T-helper 2 cell treated with Interferon-gamma antibody and Interleukin-4, amounts not matched to agents 5 μg/mL and 100 μg/mL, for 36 hours (primary cell): ENCODE data around the gene SNAP47.

ENCODE experiments used
- DNase-seq: peaks from one replicate; pipeline ENCODE4 v3.0.0; 2021; ENCODE audit warnings: low spot score
- H3K27ac Mint-ChIP-seq: one replicate; pipeline ENCODE4 v1.8.0; 2021; ENCODE audit warnings: mild to moderate bottlenecking, mixed read lengths
- H3K27me3 Mint-ChIP-seq: one replicate; pipeline ENCODE4 v1.8.0; 2021; ENCODE audit warnings: low read depth, mixed read lengths
- H3K36me3 Mint-ChIP-seq: one replicate; pipeline ENCODE4 v1.8.0; 2021; ENCODE audit warnings: low read depth, mixed read lengths
- H3K4me1 Mint-ChIP-seq: one replicate; pipeline ENCODE4 v1.8.0; 2021; ENCODE audit warnings: low read depth, mixed read lengths
- H3K4me3 Mint-ChIP-seq: one replicate; pipeline ENCODE4 v1.8.0; 2022; ENCODE audit warnings: mild to moderate bottlenecking, moderate library complexity, mixed read lengths
- H3K9me3 Mint-ChIP-seq: one replicate; pipeline ENCODE4 v1.8.0; 2021; ENCODE audit warnings: mixed read lengths

The SNAP47 gene

DNA sequence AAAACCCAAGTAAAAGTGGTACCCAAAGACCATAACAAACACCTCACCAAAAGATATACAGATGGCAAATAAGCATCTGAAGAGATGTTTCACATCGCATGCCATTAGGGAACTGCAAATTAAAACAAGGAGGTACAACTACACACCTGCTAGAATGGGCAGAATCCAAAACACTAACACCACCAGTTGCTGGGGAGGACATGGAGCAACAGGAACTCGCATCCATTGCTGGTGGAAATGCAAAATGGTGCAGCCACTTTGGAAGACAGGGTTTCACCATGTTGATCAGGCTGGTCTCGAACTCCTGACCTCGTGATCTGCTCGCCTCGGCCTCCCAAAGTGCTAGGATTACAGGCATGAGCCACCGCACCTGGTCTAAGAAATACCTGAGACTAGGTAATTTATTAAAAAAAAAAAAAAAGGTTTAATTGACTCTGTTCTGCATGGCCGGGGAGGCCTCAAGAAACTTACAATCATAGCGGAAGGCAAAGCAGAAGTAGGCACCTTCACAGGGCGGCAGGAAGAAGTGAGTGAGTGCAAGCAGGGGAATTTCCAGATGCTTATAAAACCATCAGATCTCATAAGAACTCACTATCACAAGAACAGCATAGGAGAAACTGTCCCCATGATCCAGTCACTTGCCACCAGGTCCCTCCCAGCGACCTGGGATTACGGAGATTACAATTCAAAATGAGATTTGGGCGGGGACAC, 50.0 kb downstream of the SNAP47 start:
- H3K9me3 Mint-ChIP-seq = no peaks in the 10 kb centered on the region
- H3K36me3 Mint-ChIP-seq = peaks cover 8% of the 10 kb centered on the region
- peak; percentile 3 for DNase-seq
- no peak overlapping the region for H3K27ac Mint-ChIP-seq
- no peaks in the 10 kb centered on the region for H3K27me3 Mint-ChIP-seq
- H3K4me1 Mint-ChIP-seq = peaks cover 13% of the 10 kb centered on the region
- no peak overlapping the region for H3K4me3 Mint-ChIP-seq

DNA sequence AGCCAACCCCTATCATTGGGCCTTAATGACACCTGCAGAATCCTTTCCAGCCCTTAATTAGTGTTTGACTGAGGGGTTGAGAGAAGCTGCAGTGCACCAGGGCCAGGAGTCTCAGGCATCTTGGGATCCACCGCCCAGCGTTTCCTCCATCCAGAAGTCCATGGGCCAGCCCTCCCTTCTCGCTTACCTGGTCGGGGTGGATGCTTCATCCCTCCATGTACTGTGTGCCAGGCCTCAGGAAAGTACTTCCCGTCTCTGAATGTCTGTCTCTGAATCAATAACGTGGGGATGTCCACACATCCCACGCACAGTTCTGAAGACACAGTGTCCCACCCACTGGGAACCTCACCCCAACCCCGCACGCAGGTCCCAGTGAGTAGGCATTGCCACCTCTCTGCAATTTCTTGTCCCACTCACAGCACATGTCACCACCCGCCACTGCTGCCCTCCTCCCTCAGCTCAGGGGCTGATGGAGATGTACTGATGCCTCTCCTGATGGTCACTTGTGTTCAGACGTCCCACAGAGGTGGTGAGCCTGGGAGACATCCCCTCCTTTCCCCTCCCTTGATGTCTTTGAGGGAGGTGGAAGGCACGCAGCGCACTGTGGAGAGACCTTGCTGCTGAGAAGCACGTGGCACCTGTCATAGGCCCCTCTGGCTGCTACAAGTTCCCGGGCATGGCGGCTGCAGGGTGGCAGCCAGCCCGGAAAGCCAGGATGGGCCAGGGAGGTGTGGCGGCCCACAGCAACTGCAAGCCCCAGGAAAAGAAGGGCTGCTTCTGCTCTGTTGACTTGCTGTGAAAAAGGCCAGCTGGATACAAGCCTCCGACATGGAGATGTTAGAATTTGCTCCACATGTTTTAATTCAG, 50.8 kb downstream of the SNAP47 start:
- H3K36me3 Mint-ChIP-seq = peaks cover 7% of the 10 kb centered on the region
- H3K4me3 Mint-ChIP-seq = peak overlapping the region; percentile 51
- peaks cover 13% of the 10 kb centered on the region for H3K4me1 Mint-ChIP-seq
- no peak overlapping the region for H3K27ac Mint-ChIP-seq
- no peaks in the 10 kb centered on the region for H3K9me3 Mint-ChIP-seq
- peak; percentile 3 for DNase-seq
- no peaks in the 10 kb centered on the region for H3K27me3 Mint-ChIP-seq

GRCh38 chr1:227786673-227787512, 51.7 kb downstream of the SNAP47 start:
- Mint-ChIP-seq H3K27ac (no peak overlapping the region), H3K27me3 (no peaks in the 10 kb centered on the region), H3K4me3 (peak overlapping the region; percentile 78), H3K36me3 (peaks cover 7% of the 10 kb centered on the region), H3K4me1 (peaks cover 13% of the 10 kb centered on the region), H3K9me3 (no peaks in the 10 kb centered on the region)
- DNase-seq = no peak

- Mint-ChIP-seq H3K36me3 (peaks cover 2% of the 10 kb centered on the region), H3K4me1 (peaks cover 12% of the 10 kb centered on the region), H3K27me3 (no peaks in the 10 kb centered on the region), H3K27ac (peak overlapping the region; percentile 13), H3K4me3 (peak overlapping the region; percentile 78), H3K9me3 (no peaks in the 10 kb centered on the region)
- peak; percentile 84 for DNase-seq
These were observed 52.5 kb downstream of the SNAP47 start for GRCh38 chr1:227787513-227788270.

DNA sequence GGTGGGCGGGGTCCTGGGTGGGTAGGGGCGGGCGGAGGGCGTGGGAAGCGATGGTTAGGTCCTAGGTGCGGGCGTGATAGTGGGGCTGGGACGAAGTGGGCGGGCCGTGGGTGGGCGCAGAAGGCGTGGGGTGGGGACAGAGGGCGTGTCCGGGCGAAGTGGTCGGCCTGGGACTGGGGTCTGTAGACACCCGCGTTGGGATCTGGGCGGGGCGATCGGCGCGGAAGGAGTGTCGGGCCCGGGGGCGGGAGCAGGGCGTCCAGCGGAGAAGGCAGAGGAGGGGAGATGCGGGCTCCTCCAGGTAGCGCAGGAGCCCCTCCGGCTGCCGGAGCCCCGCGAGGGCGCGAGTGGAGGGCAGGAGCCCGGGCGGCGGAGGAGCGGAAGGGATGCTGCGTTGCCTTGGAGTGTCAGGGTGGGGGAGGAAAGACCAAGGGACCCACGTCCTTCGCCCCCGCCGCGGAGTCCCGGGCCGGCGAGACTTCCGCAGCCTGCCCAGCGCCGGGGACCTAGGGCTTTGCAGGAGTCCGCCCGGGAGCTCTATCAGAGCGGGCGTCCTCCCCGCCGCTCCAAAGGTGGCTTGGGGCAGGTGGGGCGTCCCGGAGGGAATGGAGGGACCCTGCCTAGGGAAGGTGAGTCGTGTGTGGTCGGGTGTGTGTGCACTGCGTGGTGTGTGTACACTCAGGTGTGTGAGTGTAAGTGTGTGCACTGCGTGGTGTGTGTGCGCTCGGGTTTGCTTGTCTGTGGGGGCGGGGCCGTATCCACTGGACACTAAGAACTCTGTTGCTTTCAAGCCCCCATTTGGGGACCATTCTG, 53.2 kb downstream of the SNAP47 start:
- H3K27me3 Mint-ChIP-seq = no peaks in the 10 kb centered on the region
- H3K36me3 Mint-ChIP-seq = peaks cover 2% of the 10 kb centered on the region
- H3K4me1 Mint-ChIP-seq = peaks cover 12% of the 10 kb centered on the region
- H3K9me3 Mint-ChIP-seq = no peaks in the 10 kb centered on the region
- H3K27ac Mint-ChIP-seq = no peak overlapping the region
- peak overlapping the region; percentile 80 for H3K4me3 Mint-ChIP-seq
- peak; percentile 67 for DNase-seq

DNA sequence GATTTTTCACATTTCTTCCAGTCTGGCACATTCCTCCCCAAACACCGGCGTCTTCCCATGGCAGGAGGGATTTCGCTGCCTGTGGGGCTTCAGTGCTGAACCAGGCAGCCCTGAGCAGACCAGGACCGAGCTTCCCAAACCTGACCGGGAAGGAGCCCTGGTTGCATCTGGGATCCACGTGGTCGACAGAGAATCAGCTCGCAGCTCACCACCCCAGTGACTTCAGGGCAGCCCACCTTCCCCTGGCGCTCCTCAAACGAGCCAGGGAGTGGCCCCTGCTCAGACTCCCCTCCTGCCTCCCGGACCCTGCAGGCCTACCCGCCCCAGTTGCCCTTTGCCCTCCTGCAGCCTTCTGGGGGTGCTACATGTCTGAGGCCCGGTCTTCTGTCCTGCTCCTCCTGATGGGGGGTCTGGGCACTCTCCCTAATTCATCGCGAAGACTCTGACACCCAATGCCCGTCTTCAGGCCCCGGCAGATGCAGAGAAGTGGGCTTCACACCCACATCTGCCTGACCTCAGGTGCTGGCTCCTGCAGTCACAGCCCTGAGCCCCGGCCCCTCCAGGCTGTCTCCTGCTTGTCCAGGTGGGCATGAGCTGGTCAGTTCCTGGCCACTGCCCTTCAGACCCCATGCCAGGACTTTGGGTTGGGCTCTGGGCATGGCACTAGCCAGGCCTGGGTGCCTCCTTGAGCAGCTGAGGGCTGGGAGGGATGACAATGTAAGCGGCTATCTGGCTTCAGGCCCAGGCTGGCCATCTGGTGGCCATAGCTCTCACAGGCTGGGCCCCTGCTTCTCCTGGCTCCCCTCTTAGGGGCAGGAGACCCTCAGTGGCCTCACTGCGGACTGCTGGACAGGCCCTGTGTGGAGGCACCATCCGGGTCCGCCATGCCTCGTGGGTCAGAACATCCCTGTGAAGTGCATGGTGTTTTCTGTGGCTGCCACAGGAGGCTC, 54.1 kb downstream of the SNAP47 start:
- Mint-ChIP-seq H3K36me3 (no peaks in the 10 kb centered on the region), H3K4me1 (peaks cover 12% of the 10 kb centered on the region), H3K4me3 (peak overlapping the region; percentile 80), H3K27ac (no peak overlapping the region), H3K27me3 (no peaks in the 10 kb centered on the region), H3K9me3 (no peaks in the 10 kb centered on the region)
- DNase-seq = no peak

GRCh38 chr1:227790034-227790400, 54.8 kb downstream of the SNAP47 start:
- H3K4me1 Mint-ChIP-seq = peaks cover 12% of the 10 kb centered on the region
- H3K27me3 Mint-ChIP-seq = no peaks in the 10 kb centered on the region
- no peak overlapping the region for H3K4me3 Mint-ChIP-seq
- no peaks in the 10 kb centered on the region for H3K36me3 Mint-ChIP-seq
- no peak for DNase-seq
- H3K9me3 Mint-ChIP-seq = no peaks in the 10 kb centered on the region
- H3K27ac Mint-ChIP-seq = no peak overlapping the region

DNA sequence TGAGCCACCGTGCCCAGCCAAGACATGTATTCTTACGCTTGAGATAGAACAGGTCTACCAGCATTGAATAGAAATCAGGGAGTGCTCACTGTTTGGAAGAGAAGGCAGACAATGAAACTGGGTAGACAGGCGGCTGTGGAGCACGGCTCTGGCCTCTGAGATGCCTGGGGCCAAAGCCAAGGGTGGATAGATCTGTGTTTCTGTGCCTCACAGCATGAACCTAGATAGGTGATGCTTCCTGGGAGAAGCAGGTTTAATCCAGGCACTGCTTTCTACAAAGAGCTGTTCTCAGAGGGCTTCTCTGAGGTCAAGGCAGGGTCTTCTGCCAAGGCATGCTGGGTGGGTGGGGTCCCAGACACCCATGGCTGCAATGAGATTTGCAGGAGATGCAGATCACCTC, 55.6 kb downstream of the SNAP47 start:
- Mint-ChIP-seq H3K27me3 (no peaks in the 10 kb centered on the region), H3K4me1 (peaks cover 9% of the 10 kb centered on the region), H3K27ac (no peak overlapping the region), H3K9me3 (no peaks in the 10 kb centered on the region), H3K36me3 (no peaks in the 10 kb centered on the region), H3K4me3 (no peak overlapping the region)
- no peak for DNase-seq

GRCh38 chr1:227791425-227792143, 56.3 kb downstream of the SNAP47 start:
- H3K4me3 Mint-ChIP-seq = no peak overlapping the region
- H3K27me3 Mint-ChIP-seq = no peaks in the 10 kb centered on the region
- no peak overlapping the region for H3K27ac Mint-ChIP-seq
- H3K9me3 Mint-ChIP-seq = no peaks in the 10 kb centered on the region
- H3K36me3 Mint-ChIP-seq = no peaks in the 10 kb centered on the region
- DNase-seq = no peak
- peaks cover 7% of the 10 kb centered on the region for H3K4me1 Mint-ChIP-seq

DNA sequence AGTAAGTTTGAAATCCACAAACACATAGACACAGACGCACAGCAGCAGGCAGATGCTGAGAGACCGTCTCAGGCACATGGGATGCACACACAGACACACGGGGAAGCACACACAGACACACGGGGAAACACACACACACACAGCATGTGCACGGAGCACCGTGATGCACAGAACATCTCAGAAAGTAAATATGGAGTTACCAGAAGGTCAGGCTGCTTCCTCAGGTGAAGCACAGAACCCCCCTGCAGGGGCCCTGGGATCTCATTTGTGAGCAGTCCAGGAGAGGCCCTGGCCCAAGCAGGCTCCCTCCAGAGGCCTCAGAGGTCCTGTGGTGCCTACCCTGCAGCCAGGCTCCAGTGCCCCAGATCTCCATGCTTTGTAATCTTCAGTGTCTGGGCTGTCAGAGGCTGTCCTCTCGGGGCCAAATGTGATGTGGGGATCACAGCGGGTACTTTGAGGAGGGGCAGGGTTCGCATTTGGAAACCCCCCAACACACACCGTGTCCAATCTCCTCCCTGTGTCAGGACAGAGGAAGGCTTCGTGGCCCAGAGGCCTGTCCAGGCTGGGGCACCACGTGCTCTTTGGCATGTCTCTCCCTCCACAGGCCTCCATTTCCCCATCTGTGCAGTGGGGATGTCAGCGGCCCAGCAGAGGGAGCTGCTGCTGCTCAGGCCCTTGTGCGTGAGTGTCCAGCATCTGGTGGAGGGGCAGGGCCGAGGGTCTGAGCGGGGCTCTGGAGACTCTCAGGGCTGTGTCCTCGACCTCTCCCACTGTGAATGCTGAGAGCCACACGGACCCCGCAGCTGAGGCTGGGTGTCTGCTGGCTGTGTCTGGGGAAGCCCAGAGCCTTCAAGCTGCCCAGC, 57.2 kb downstream of the SNAP47 start:
- peaks cover 2% of the 10 kb centered on the region for H3K4me1 Mint-ChIP-seq
- no peak overlapping the region for H3K27ac Mint-ChIP-seq

More for the DNA sequence above, 57.2 kb downstream of the SNAP47 start:
- no peak overlapping the region for H3K4me3 Mint-ChIP-seq
- H3K27me3 Mint-ChIP-seq = peaks cover 2% of the 10 kb centered on the region
- no peaks in the 10 kb centered on the region for H3K9me3 Mint-ChIP-seq
- no peak for DNase-seq
- no peaks in the 10 kb centered on the region for H3K36me3 Mint-ChIP-seq
